GM18861 (cell line): Measurements from ENCODE around the gene TMEM101.
"Not testable (repeated sequence)": the region's sequence is repeated elsewhere in the genome, so short reads cannot be mapped to it uniquely, and the experiment has no call there.

Experiments
- ATAC-seq: cut with Tn5 transposase; IDR thresholded peaks from one replicate; pipeline ENCODE4 v1.9.1; 2021; ENCODE audit not compliant: unreplicated experiment

Gene TMEM101

DNA sequence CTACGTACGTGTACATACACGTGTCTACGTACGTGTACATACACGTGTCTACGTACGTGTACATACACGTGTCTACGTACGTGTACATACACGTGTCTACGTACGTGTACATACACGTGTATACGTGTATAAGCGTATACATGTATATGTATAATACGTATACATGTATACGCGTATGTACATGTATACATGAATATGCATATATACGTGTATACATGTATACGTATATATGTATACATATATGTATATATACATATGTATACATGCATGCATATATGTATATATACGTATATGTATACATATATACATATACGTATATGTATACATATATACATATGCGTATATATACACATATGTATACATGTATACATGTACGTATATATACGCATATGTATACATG lies 38.9 kb downstream of the TMEM101 start:
- ATAC-seq = no peak

DNA sequence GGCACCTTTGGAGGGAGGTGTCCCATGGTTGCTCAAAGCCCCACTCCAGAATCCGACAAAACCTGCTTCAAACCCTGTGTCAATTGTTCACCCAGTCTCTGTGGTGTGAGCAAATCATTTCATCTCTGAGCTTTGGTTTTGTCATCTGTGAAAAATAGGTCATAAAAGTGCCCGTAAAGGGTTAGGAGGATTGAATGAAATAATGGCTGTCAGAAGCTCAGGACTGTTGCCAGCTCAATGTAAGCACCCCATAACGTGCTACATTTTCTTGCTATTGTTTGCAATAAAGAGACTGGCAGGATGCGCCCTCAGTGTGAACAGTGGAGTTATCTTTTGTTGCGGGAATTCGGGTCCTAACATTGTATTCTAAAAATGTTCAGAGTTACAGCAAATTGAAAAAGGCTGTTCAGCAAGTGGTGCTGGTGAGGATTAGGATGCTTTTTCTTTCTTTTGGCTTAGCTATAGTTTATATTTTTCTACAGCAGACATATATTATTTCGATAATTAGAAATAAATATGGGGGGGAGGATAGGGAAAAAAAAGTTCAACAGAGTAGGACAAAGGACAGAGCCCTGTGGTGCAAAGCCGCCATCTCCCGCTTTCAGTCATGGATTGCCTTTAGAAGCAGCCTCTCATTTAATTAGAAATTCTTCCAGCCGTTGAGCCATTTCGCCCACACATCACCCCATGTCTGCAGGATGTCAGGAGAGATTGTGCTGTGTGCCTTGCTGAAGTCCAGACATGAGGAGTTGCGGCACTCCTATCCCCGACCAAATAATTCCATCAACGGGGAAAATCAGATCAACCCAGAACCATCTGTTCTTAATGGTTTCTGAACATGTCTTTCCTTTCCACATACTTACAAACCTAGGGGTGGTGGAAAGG lies 40.1 kb downstream of the TMEM101 start:
- ATAC-seq = no peak

DNA sequence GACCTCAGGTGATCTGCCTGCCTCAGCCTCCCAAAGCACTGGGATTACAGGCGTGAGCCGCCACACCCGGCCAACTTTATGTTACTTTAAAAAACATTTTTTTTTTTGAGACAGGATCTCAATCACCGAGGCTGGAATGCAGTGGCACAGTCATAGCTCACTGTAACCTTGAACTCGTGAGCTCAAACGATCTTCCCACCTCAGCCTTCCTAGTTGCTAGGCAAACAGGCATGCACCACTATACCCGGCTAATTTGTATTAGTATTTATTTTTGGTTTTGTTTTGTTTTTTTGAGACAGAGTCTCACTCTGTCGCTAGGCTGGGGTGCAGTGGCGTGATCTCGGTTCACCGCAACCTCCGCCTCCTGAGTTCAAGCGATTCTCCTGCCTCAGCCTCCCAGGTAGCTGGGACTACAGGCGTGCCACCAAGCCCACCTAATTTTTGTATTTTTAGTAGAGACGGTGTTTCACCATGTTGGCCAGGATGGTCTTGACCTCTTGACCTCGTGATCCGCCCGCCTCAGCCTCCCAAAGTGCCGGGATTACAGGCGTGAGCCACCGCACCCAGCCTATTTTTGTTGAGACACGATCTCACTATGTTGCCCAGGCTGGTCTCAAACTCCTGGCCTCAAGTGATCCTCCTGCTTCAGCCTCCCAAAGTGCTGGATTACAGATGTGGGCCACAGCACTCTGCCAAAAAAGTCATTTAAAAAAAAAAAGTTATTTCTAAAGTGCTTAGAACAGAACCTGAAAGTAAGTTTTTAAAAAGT lies 42.1 kb downstream of the TMEM101 start:
- ATAC-seq = not testable (repeated sequence)

DNA sequence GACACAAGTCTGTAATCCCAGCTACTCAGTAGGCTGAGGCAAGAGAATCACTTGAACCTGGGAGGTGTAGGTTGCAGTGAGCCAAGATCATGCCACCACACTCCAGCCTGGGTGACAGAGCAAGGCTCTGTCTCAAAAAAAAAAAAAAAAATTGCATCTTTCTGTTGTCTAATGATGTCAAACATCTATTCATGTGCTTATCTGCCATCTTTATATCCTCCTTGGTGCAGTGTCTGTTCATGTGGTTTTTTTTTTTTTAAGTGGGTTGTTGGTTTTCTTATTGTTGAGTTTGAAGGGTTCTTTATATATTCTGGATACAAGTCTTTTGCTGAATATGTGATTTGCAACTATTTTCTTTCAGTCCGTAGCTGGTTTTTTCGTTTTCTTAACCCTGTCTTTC lies 43.3 kb downstream of the TMEM101 start:
- not testable (repeated sequence) for ATAC-seq

DNA sequence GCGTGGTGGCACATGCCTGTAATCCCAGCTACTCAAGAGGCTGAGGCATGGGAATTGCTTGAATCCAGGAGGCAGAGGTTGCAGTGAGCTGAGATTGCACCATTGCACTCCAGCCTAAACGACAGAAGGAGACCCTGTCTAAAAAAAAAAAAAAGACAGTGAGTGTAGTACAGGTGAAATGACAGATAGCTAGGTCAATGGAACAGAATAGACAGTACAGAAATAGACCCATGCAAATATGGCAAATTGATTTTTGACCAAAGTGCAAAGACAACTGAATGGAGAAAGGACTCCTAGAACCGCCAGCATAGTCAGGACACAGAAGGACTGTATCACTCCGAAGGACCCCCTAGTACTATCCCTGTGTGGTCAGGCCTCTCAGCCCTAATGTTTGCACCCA lies 44.4 kb downstream of the TMEM101 start:
- no peak for ATAC-seq

DNA sequence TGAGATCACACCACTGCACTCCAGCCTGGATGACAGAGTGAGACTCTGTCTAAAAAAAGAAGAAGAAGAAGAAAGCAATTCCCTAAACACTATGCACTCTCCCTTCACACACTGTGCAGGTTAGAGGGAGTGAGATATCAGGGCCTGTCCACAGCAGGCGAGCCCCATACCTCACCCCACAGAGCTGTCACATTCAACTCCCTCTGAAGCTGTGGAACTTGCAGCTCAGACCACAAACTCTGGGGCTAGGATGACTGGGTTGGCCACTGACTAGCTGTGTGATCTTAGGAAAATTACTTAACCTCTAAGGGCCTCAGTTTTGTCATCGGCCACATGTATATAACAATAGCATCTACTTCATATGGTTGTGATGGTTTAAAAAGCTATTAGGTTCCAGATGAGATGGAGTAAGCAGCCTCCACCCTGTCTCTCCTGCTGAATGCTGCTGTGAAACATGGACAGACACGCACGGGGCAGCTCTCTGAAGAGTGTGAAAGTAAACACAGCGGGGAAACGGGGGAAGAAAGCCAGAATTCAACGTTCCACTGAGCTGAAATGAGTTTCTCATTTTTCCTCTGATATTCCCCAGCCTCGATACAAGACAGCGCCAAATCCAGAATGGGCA lies 47.4 kb downstream of the TMEM101 start:
- ATAC-seq = no peak

DNA sequence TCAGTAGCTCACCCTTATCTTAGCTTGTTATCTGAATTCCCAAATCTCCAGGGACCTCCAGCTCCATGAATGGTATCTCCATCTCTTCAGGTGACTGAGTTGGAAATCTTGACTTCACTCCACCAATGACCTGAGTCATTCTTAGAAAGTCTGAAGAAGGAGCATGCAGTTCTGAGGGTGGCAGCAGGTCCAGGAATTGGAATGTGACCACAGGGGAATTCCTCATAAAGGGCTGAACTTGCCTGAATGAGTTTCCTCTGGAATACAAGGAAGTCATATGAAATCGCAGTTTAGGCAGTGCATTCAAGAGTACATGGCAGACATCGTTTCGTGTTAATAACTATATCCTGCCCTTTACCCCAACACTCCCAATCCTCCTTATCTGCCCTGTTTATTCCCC lies 48.5 kb downstream of the TMEM101 start:
- no peak for ATAC-seq

DNA sequence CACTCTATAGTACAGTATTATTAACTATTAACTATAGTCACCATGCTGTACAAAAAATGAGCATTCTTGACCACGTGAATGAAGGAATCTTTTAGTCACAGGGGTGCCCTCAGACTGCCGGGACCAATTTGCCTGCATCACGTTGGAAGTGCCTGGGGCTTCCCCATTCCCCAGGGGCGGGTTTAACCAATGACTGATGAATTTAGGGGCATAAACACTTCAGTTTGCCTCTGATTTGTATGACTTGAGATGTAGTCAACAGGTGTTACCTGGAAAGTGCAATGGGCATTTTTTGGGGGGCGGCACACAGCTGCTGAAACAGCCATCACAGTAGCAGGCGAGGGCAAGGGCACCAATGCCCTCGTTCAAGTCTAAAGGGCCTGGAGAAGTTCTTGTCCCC lies 52.3 kb downstream of the TMEM101 start:
- no peak for ATAC-seq

DNA sequence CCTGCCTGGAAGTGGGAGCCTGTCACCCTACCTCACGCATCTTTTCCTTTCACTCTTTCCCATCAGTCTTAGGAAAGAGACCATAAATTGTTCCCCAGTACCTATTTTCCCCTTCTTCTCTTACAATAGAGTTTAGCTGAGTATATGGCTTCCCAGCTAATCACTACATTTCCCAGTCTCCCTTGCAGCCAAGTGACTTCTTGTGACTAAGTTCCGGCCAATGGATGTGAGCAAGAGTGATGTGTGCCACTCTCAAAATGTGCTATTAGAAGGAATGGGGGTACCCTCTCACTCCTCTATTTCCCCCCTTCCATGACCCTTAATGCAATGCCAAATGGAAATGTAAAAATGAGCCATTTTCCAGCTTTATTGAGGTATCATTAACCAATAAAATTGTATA lies 52.8 kb downstream of the TMEM101 start:
- no peak for ATAC-seq

DNA sequence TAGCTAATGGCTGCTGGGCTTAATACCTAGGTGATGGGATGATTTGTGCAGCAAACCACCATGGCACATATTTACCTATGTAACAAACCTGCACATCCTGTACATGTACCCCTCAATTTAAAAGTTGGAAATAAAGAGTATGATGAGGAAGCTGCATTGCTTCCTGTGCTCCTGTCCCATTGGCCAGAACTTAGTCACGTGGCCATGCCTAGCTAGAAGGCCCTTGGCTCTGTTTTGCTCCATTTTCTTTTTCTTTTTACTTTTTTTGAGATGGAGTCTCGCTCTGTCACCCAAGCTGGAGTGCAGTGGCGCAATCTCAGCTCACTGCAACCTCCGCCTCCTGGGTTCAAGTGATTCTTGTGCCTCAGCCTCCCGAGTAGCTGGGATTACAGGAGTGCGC lies 53.5 kb downstream of the TMEM101 start:
- ATAC-seq = not testable (repeated sequence)
